ACC112 (cell line): ENCODE data around the gene SLC38A11.
"Not testable (repeated sequence)": the region's sequence is repeated elsewhere in the genome, so short reads cannot be mapped to it uniquely, and the experiment has no call there.

ENCODE experiments used
- H2AFZ ChIP-seq: fragments of 200-600 bp; sonication (generic); one replicate; pipeline ENCODE4 v1.6.0; 2017; ENCODE audit warnings: antibody characterized with exemption, low read length; ENCODE audit not compliant: unreplicated experiment
- H3K27ac ChIP-seq: fragments of 200-600 bp; sonication (generic); 2 replicates; pipeline ENCODE4 v1.5.1; 2014; ENCODE audit warnings: low read depth, mild to moderate bottlenecking, antibody characterized with exemption, low read length, moderate library complexity
- H3K27me3 ChIP-seq: fragments of 200-600 bp; sonication (generic); 2 replicates; pipeline ENCODE4 v1.6.1; 2014; ENCODE audit warnings: mild to moderate bottlenecking, antibody characterized with exemption, low read length, moderate library complexity, mixed read lengths; ENCODE audit not compliant: insufficient read depth
- H3K36me3 ChIP-seq: fragments of 200-600 bp; sonication (generic); 2 replicates; pipeline ENCODE4 v1.6.1; 2016; ENCODE audit warnings: mild to moderate bottlenecking, antibody characterized with exemption, low read length, moderate library complexity, mixed read lengths; ENCODE audit not compliant: insufficient read depth
- H3K4me1 ChIP-seq: fragments of 200-600 bp; sonication (generic); one replicate; pipeline ENCODE4 v1.6.1; 2016; ENCODE audit warnings: low read length, mixed read lengths; ENCODE audit not compliant: insufficient read depth, unreplicated experiment, control insufficient read depth
- H3K4me3 ChIP-seq: fragments of 200-600 bp; sonication (generic); 2 replicates; pipeline ENCODE4 v1.5.1; 2014; ENCODE audit warnings: mild to moderate bottlenecking, low read depth, low read length
- H3K79me2 ChIP-seq: fragments of 200-600 bp; sonication (generic); one replicate; pipeline ENCODE4 v1.6.0; 2016; ENCODE audit warnings: low read length; ENCODE audit not compliant: control insufficient read depth, unreplicated experiment, insufficient read depth

Gene SLC38A11

GRCh38 chr2:164877927-164878326 lies 77.4 kb downstream of the SLC38A11 start:
- Histone ChIP-seq H3K27me3 (no peaks in the 10 kb centered on the region), H3K79me2 (no peaks in the 10 kb centered on the region), H3K36me3 (no peaks in the 10 kb centered on the region), H3K4me1 (no peaks in the 10 kb centered on the region), H3K4me3 (no peak overlapping the region), H2AFZ (no peak overlapping the region), H3K27ac (no peak overlapping the region)

DNA sequence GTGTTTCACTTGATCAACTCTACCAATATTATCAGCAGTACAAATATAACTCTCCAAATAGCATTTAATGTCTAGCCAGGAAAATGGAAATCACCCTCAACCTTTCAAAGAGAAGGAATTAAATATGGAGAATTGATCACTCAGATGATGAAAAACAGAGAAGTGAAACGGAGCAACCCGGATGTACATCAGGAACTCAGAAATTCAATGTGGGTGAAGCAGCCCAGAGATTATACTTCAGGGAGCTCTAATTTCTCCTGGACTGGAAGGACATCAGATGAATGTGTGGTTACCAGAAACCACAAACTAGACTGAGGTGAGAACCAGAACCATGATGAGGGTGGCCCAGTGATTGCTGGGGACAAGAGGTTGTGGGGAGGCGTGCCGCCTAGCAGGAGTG lies 78.2 kb downstream of the SLC38A11 start:
- H3K27me3 ChIP-seq: no peaks in the 10 kb centered on the region
- no peak overlapping the region for H3K27ac ChIP-seq
- no peaks in the 10 kb centered on the region for H3K36me3 ChIP-seq
- no peaks in the 10 kb centered on the region for H3K79me2 ChIP-seq
- no peaks in the 10 kb centered on the region for H3K4me1 ChIP-seq
- H3K4me3 ChIP-seq: no peak overlapping the region
- H2AFZ ChIP-seq: no peak overlapping the region

GRCh38 chr2:164875334-164876205 lies 79.8 kb downstream of the SLC38A11 start:
- no peak overlapping the region for H3K27ac ChIP-seq

GRCh38 chr2:164873210-164873908 lies 82.0 kb downstream of the SLC38A11 start:
- Histone ChIP-seq H3K27ac (no peak overlapping the region), H2AFZ (no peak overlapping the region), H3K27me3 (no peaks in the 10 kb centered on the region), H3K4me1 (no peaks in the 10 kb centered on the region), H3K4me3 (no peak overlapping the region), H3K79me2 (no peaks in the 10 kb centered on the region), H3K36me3 (no peaks in the 10 kb centered on the region)

More at GRCh38 chr2:164875334-164876205, 79.8 kb downstream of the SLC38A11 start:
- Histone ChIP-seq H3K4me1 (no peaks in the 10 kb centered on the region), H3K36me3 (no peaks in the 10 kb centered on the region), H3K27me3 (no peaks in the 10 kb centered on the region), H2AFZ (no peak overlapping the region), H3K4me3 (no peak overlapping the region), H3K79me2 (no peaks in the 10 kb centered on the region)

DNA sequence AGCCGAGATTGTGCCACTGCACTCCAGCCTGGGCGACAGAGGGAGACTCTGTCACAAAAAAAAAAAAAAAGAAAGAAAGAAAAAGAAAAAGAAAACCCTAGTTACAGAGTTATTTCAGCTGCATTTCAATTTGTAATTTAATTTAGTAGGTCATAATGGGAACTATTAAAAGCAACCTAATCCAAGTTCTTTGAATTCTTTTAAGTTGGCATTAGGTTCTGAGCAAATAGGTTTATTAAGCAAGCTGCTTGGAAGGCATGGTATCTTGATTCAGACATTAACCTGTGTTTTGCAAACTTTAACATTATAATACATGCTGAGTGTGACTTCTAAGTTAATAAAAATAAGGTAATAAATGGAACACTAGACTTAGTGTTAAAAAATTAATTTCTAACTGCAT lies 83.9 kb downstream of the SLC38A11 start:
- no peaks in the 10 kb centered on the region for H3K27me3 ChIP-seq
- H3K79me2 ChIP-seq: no peaks in the 10 kb centered on the region
- H3K4me1 ChIP-seq: no peaks in the 10 kb centered on the region
- no peaks in the 10 kb centered on the region for H3K36me3 ChIP-seq
- H2AFZ ChIP-seq: no peak overlapping the region
- no peak overlapping the region for H3K27ac ChIP-seq
- H3K4me3 ChIP-seq: no peak overlapping the region

DNA sequence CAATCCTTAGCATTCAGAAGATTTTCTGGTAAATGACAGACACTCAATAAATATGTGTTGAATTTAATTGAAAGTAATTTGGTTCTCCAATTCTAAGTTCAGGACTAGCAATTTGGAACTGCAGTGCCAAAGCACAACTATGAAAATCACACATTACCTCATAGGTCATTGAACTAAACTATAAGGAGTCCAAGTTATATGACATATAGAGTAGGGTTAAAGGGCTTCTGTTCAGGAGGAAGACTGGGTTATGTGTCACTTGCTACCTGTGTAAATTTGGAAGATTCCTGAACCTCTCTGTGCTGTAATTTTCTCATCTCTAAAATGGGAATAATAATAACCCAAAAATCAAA lies 85.9 kb downstream of the SLC38A11 start:
- H3K79me2 ChIP-seq: no peaks in the 10 kb centered on the region
- H2AFZ ChIP-seq: peak overlapping the region; percentile 18
- H3K27me3 ChIP-seq: no peaks in the 10 kb centered on the region
- H3K27ac ChIP-seq: no peak overlapping the region
- no peaks in the 10 kb centered on the region for H3K36me3 ChIP-seq
- no peaks in the 10 kb centered on the region for H3K4me1 ChIP-seq
- H3K4me3 ChIP-seq: no peak overlapping the region

DNA sequence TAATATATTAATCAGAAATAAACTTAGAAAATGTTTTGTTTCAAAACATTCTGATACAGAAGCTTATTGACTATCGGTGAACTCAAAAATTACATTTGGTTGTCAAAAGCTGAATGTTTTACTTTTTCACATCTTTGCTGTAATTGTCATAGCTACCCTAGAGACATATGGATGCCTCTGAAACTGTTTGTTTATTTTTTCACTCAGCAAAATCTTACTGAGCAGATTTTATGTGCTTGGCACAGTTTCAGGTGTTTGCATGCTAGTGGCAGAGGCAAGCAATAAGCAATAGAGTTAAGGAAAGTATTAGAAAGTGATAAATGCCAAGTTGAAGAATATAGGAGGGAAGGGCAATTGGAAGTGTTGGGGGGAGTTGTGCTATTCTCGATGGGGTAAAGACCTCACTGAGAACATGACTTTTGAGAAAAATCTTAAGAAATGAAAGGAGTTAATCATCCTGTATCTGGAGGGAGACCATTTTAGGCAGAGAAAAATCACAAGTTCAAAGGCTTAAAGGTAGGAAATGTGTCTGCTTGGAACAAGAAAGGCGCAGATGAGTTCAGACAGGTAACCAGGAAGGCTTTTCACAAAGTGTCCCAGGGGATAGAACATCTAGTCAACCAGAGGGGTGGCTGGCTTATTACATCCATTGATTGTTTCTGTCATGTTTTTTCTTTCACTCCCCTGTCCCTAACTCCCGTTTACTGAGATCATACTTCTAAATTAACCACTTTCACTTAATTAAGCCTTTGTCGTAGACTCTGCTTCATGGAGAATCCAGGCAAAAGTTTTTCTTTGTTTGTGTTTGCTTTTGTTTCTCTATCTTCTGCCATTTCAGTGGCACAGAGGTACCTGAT lies 86.5 kb downstream of the SLC38A11 start:
- Histone ChIP-seq H3K4me1 (no peaks in the 10 kb centered on the region), H3K79me2 (no peaks in the 10 kb centered on the region), H3K27ac (no peak overlapping the region), H3K27me3 (no peaks in the 10 kb centered on the region), H3K36me3 (no peaks in the 10 kb centered on the region), H2AFZ (peak overlapping the region; percentile 18), H3K4me3 (no peak overlapping the region)

DNA sequence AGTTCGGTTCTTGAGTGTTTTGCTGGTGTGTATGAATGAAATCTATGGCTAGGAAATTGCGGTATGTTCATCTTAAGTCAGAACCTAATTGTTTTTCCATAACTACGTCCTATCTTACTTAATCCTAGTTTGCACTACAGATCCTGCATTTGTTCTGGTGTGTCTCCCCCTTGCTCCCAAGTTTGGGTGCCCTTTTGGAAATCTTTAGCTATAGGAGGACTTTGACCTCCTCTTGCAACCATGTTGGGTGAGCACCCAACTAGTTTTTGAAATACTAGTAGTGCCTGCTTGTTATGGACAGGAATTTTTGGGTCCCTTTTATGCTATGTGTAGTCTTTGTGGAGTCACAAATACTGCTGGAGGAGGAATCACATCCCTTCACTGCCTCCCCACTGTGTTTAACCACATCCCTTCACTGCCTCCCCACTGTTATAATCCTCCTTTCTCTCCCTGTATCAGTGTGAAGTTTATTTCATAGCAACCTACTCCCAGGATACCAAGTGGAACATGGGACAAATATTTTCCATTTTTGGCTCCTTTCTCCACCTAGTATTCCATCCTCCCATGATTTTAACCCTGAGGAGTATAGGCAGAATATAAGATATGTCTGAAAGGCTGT lies 87.4 kb downstream of the SLC38A11 start:
- no peak overlapping the region for H3K27ac ChIP-seq
- no peaks in the 10 kb centered on the region for H3K79me2 ChIP-seq
- H3K4me1 ChIP-seq: no peaks in the 10 kb centered on the region
- no peaks in the 10 kb centered on the region for H3K27me3 ChIP-seq
- no peaks in the 10 kb centered on the region for H3K36me3 ChIP-seq
- no peak overlapping the region for H2AFZ ChIP-seq
- H3K4me3 ChIP-seq: no peak overlapping the region

- not testable (repeated sequence) for H3K27ac ChIP-seq, H3K27me3 ChIP-seq, H3K4me1 ChIP-seq, H2AFZ ChIP-seq, H3K79me2 ChIP-seq, H3K36me3 ChIP-seq, H3K4me3 ChIP-seq
These were observed 88.9 kb downstream of the SLC38A11 start for GRCh38 chr2:164866381-164866780.

GRCh38 chr2:164860694-164861042 lies 94.7 kb downstream of the SLC38A11 start:
- Histone ChIP-seq H3K79me2 (no peaks in the 10 kb centered on the region), H3K36me3 (no peaks in the 10 kb centered on the region), H3K27ac (no peak overlapping the region), H3K4me1 (no peaks in the 10 kb centered on the region), H3K4me3 (no peak overlapping the region), H2AFZ (no peak overlapping the region), H3K27me3 (no peaks in the 10 kb centered on the region)
